MCF 10A (cell line): ENCODE data around the gene KLHL41. TPM values are rescaled to one million over a fixed set of nuclear protein-coding genes. Genes with fewer than 3 reads are reported as not detected.

Experiments
- Bru-seq: library from RNA; stranded (reverse); fragments of 400-500 nt; gene quantifications from one replicate; lab custom pipeline; 2021; lab: Mats Ljungman, UMichigan
- BruChase-seq, 2 experiments: library from RNA; stranded (reverse); fragments of 400-500 nt; gene quantifications; one replicate each; lab custom pipeline; 2021; lab: Mats Ljungman, UMichigan
- BruUV-seq: library from RNA; stranded (reverse); fragments of 400-500 nt; replicated peaks from 2 replicates; lab custom pipeline; 2021; lab: Mats Ljungman, UMichigan
- CTCF ChIA-PET: fragments of 300-600 bp; sonication (Branson Sonifier 250); formaldehyde crosslinking; extraction: SDS; loops from one replicate; lab custom pipeline; 2021; ENCODE audit warnings: antibody characterized with exemption, inconsistent platforms; lab: Yijun Ruan, JAX
- POLR2A ChIA-PET: fragments of 300-600, 350-650 bp; sonication (Branson Sonifier 250); formaldehyde crosslinking; extraction: SDS; loops from one replicate; lab custom pipeline; 2020; ENCODE audit warnings: antibody characterized with exemption, inconsistent platforms; lab: Yijun Ruan, JAX
- DNase-seq: peaks from one replicate; pipeline ENCODE4 v3.0.0-alpha.2; 2018; ENCODE audit not compliant: unreplicated experiment
- H3K27ac Mint-ChIP-seq: one replicate; pipeline ENCODE4 v1.8.0; 2022; ENCODE audit warnings: mild to moderate bottlenecking, low read depth, mixed read lengths; ENCODE audit not compliant: unreplicated experiment
- H3K27me3 Mint-ChIP-seq: one replicate; pipeline ENCODE4 v1.8.0; 2022; ENCODE audit warnings: mixed read lengths; ENCODE audit not compliant: insufficient read depth, unreplicated experiment
- H3K36me3 Mint-ChIP-seq: one replicate; pipeline ENCODE4 v1.8.0; 2022; ENCODE audit warnings: mild to moderate bottlenecking, moderate library complexity, mixed read lengths; ENCODE audit not compliant: insufficient read depth, unreplicated experiment
- H3K4me1 Mint-ChIP-seq: one replicate; pipeline ENCODE4 v1.8.0; 2022; ENCODE audit warnings: mixed read lengths; ENCODE audit not compliant: insufficient read depth, unreplicated experiment
- H3K4me3 Mint-ChIP-seq: one replicate; pipeline ENCODE4 v1.8.0; 2022; ENCODE audit warnings: mild to moderate bottlenecking, moderate library complexity, mixed read lengths; ENCODE audit not compliant: unreplicated experiment
- H3K9me3 Mint-ChIP-seq: one replicate; pipeline ENCODE4 v1.8.0; 2022; ENCODE audit warnings: mixed read lengths; ENCODE audit not compliant: unreplicated experiment
- CTCF ChIP-seq: fragments of 200-600 bp; IDR thresholded peaks from one replicate; pipeline ENCODE4 v1.8.0; 2022; ENCODE audit warnings: antibody characterized with exemption, mild to moderate bottlenecking; ENCODE audit not compliant: unreplicated experiment
- intact Hi-C: fragments of 100-400 bp; cut with micrococcal nuclease; formaldehyde crosslinking; loops from 2 replicates; pipeline ENCODE4 v1.14.1; 2022
- long read RNA-seq: library from polyadenylated mRNA; stranded (forward); transcript quantifications from one replicate; pipeline ENCODE4 v2.0.0, GENCODE V29; 2022
- total RNA-seq: library from RNA; stranded (reverse); gene quantifications from 2 replicates; pipeline ENCODE4 v1.2.3, GENCODE V29; 2022

The KLHL41 gene
- total RNA-seq (0.34 and 0.35 TPM in 2 replicates), Bru-seq, nascent RNA (percentile 56 among the genes with signal in this experiment), BruChase-seq, experiment 1, labeled RNA remaining after a 6-hour chase (percentile 51 among the genes with signal in this experiment), BruChase-seq, experiment 2, labeled RNA remaining after a 2-hour chase (percentile 56 among the genes with signal in this experiment)
- long read RNA-seq = 0 reads

GRCh38 chr2:169509298-169509885, at the start of gene KLHL41:
Gene KLHL41, plus strand, starts transcription at chr2:169509702. Its CDS starts 77 bp downstream, at chr2:169509779.
- no peaks in the 10 kb centered on the region for H3K9me3 Mint-ChIP-seq
- POLR2A ChIA-PET = interaction anchor here (0.6 to 1.0 kb wide), 5 partner anchors 12 to 64 kb away, joined by 3 to 7 read pairs (median 3); partner anchors contain the start of gene FASTKD1
- TF ChIP-seq CTCF = no peak
- intact Hi-C loops = no loop called here
- peaks cover 12% of the 10 kb centered on the region for H3K36me3 Mint-ChIP-seq
- BruUV-seq = no TSS peak
- H3K4me1 Mint-ChIP-seq = peaks cover 19% of the 10 kb centered on the region
- DNase-seq = peak; percentile 31
- no peak within 1 kb of the TSS for H3K27ac Mint-ChIP-seq
- H3K4me3 Mint-ChIP-seq = no peak within 1 kb of the TSS
- CTCF ChIA-PET = interaction anchor here (0.6 to 0.8 kb wide), 2 partner anchors 552 to 985 kb away, joined by 3 to 4 read pairs; no protein-coding TSS in a partner anchor
- H3K27me3 Mint-ChIP-seq = no peaks in the 10 kb centered on the region

- intact Hi-C loops = no loop called here
- Mint-ChIP-seq H3K27me3 (no peaks in the 10 kb centered on the region), H3K36me3 (no peaks in the 10 kb centered on the region), H3K4me3 (no peak overlapping the region), H3K4me1 (peaks cover 14% of the 10 kb centered on the region), H3K9me3 (no peaks in the 10 kb centered on the region), H3K27ac (no peak overlapping the region)
- no TSS peak for BruUV-seq
- ChIA-PET CTCF (interaction anchor here (0.7 to 4.4 kb wide), 4 partner anchors 9 to 948 kb away, joined by 3 to 33 read pairs (median 4); partner anchors contain the start of gene BBS5), POLR2A (interaction anchor here (0.6 to 1.4 kb wide), 2 partner anchors 9 to 700 kb away, joined by 3 read pairs; no protein-coding TSS in a partner anchor)
- TF ChIP-seq CTCF = no peak
- DNase-seq = no peak
Observed at GRCh38 chr2:169461143-169461542, 48.4 kb upstream of the KLHL41 start.

- peak; percentile 63 for DNase-seq
- Mint-ChIP-seq H3K27ac (peak overlapping the region; percentile 6), H3K9me3 (no peaks in the 10 kb centered on the region), H3K4me1 (peaks cover 14% of the 10 kb centered on the region), H3K4me3 (no peak overlapping the region), H3K27me3 (no peaks in the 10 kb centered on the region), H3K36me3 (no peaks in the 10 kb centered on the region)
- POLR2A ChIA-PET = interaction anchor here (0.7 to 3.2 kb wide), 4 partner anchors 16 to 1466 kb away, joined by 3 to 18 read pairs (median 4); partner anchors contain the start of genes BBS5, GORASP2 and KLHL41
- CTCF ChIA-PET = interaction anchor here (0.6 to 4.4 kb wide), 4 partner anchors 11 to 138 kb away, joined by 3 to 33 read pairs (median 4); no protein-coding TSS in a partner anchor
- BruUV-seq = no TSS peak
- TF ChIP-seq CTCF = no peak
- intact Hi-C loops = no loop called here
Observed at GRCh38 chr2:169462896-169463695, 46.4 kb upstream of the KLHL41 start.
